GM21529 (cell line): Measurements from ENCODE around the gene KLK11.
"Not testable (repeated sequence)": the region's sequence is repeated elsewhere in the genome, so short reads cannot be mapped to it uniquely, and the experiment has no call there.

Source experiments
- ATAC-seq: cut with Tn5 transposase; IDR thresholded peaks from one replicate; pipeline ENCODE4 v1.9.1; 2021; ENCODE audit not compliant: unreplicated experiment

KLK11 gene

DNA sequence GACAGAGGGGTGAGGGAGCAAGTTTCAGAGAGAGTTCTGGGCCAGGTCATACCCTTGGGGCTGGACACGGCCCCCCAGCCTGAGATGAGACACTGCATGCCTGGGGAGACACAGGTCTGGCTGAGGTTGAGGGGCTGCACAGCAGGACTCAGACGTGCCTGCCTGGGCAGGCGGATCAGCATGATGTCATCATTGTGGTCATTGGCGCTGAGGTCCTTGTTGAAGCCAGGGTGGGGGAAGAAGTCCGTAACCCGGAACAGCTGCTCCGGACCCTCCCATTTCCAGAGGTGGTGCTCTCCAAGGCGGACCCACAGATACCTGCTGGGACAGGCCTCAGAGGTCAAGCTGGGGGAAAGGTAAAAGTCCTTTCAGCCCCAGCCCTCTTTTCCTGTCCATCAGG is 20.0 kb downstream of the KLK11 start:
- ATAC-seq = no peak

- ATAC-seq = no peak
Measured at GRCh38 chr19:51005248-51005647, 21.2 kb downstream of the KLK11 start.

- ATAC-seq = no peak
Measured at GRCh38 chr19:51003316-51003715, 23.1 kb downstream of the KLK11 start.

DNA sequence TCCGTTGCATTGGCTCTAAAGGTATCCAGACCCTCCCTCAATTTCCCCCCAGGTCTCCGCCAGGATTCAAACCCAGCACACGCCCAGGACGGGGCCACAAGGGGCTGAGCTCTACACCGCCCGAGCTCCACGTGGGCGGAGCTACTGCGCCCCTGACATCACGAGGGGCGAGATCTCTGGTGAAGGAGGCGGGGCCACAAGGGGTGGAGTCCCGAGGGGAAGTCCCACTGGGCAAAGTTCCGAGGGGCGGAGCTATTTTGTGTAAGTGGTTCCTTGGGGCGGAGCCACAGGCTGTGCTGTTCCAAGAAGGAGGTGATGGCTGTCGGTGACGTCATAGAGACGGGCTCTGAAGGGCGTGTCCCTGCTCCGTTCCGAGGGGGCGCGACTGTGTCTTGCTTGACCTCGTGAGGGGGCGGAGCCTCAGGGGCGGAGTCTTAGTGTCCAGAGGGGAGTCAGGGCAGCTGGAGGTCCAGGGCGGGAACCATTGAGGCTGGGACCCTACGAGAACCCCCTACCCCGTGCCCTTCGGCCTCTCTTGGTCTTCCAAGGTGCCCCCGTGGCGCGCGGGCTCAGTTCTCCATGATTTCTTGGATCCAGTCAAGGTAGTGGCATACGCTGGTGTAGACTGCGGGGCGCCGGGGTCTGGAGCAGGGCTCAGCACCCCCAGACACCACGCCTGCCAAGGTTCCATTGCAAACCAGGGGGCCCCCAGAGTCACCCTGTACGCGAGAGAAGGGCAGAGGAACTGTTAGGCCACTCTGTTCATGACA is 23.7 kb downstream of the KLK11 start:
- no peak for ATAC-seq

- ATAC-seq = no peak
Measured at GRCh38 chr19:51002089-51002532, 24.3 kb downstream of the KLK11 start.

- ATAC-seq = no peak
Measured at GRCh38 chr19:51001515-51001914, 24.9 kb downstream of the KLK11 start, which contains the start of gene KLK8. TSS of gene KLK8 (minus strand) at chr19:51001604. CDS start at chr19:51001167, 437 bp downstream.

DNA sequence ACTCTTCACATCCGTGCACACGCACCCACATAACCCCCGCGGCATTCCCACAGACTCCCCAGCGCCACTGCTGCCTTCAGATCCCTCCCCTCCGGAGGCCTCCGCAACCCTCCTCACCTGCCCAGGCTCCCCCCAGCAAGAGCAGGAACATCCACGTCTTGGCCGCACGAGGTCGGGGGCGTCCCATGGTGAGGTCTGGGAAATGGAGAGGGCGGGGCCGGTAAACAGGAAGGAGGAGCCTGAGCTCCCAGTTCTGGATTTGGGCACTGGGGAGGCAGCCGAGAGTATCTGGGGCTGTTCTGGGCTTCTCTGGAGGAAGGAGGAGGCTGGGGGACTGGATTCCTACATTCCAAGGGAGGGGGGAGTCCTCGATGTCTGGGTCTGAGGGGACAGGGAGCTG is 25.4 kb downstream of the KLK11 start:
- no peak for ATAC-seq

DNA sequence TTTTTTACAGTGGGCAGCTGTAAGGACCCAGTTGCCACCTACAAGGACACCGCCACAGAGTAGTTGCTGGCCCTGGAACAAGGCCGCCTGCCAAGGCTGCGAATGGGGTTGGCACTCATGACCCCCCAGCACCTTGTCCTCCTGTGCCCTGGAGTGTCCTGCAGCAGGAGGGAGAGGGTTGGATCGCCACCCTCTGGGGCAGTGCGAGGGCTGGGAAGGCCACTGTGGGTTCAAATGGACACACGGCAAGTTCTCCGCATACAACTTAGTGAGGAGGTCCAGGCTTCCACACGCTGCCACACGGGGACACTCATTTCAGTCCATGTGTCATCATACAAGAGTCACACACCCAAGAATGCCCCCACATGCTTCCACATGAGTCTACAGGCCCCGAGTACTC is 26.0 kb downstream of the KLK11 start:
- no peak for ATAC-seq

- no peak for ATAC-seq
Measured at GRCh38 chr19:50998686-50999085, 27.7 kb downstream of the KLK11 start.

DNA sequence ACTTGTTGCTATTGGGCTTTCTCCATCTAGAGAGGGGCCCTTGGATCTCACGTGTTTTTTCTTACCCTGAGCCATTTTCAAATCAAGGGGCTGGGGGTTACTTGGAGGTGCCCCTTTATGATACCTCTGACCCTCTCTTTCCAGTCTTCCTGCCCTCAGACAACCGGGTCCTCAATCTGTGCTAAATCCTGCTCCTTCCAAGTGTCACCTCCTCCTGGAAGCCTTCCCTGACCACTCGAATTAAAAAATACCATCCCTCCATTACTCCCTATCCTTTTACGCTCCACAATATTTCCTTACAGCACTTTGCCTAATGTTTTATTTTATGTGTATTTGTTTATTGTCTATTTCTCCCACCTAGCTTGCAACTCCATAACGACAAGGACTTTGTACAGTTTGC is 28.4 kb downstream of the KLK11 start:
- ATAC-seq = no peak

- ATAC-seq = no peak
Measured at GRCh38 chr19:50994129-50994528, 32.3 kb downstream of the KLK11 start.

GRCh38 chr19:50992666-50993035 is 33.8 kb downstream of the KLK11 start:
- no peak for ATAC-seq

- ATAC-seq = not testable (repeated sequence)
Measured at GRCh38 chr19:50984416-50984815, 42.0 kb downstream of the KLK11 start.

DNA sequence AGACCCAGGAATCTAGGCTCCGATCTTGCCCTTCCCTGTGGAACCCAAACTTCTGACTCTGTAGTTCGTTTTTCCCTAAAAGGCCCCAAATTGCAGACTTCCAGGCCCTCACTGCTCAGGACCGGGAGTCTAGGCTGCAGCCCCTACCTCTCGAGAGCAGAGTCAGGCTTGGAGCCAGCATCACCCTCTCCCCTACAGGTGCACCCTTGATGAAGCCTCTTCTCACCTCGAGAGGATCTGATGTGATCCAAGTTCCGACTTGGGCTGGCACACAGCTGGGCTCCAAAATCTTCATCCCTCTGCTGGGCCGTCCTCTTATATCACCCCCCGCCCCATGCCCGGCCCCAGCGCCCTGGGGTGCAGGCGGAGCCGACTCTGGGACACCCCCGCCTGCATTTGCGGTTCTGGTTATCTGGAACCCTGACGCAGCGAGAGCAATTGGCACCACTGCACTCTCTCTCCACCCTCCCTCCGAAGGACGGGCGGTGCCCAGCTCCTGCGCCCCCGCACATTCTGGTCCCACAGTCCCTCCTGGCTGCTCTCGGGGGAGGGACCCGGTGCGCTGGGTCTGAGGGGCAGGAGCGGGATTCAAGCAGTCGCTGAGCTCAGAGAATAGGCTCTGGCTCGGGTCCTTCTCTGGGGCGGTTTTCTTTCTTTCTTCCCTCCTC is 42.7 kb downstream of the KLK11 start, which contains the start of gene KLK7:
KLK7 (minus strand) TSS at position 293 of the 668 bp plus-strand sequence. CDS start 1,518 bp downstream, outside the sequence.
- no peak for ATAC-seq

- no peak for ATAC-seq
Measured at GRCh38 chr19:50982186-50982585, 44.2 kb downstream of the KLK11 start.

GRCh38 chr19:50981587-50982146 is 44.7 kb downstream of the KLK11 start:
- ATAC-seq = no peak

DNA sequence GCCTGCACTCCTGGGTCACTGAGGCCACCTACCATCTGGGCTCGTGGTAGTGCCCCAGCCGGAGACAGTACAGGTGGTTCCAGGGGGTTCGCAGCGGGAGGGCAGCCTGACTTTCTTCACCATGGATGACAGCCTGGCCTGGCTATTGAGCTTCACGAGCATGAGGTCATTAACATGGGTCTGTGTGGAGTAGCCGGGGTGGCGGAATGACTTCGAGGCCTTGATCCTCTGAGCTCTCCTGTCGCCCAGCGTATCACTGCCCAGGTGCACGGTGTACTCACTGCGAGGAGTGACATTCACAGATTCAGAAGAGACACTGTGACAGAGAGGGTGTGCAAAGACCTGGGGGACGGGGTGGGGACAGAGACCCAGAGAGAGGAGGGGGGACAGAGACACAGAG is 46.2 kb downstream of the KLK11 start:
- ATAC-seq = no peak

DNA sequence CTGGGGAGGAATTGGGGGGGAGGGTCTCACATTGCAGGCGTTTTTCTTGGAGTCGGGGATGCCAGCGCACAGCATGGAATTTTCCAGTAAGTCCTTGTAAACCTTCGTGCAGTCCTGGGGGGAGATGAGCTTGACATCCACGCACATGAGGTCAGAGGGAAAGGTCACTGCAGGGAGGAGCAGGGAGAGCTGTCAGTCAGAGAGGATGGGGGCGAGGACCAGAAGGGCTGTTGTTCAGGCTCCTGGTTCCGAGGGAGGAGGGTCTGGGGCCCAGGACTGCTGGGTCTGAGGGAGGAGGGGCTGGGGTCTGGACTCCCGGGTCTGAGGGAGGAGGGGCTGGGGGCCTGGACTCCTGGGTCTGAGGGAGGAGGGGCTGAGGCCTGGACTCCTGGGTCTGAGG is 46.7 kb downstream of the KLK11 start:
- ATAC-seq = no peak

- no peak for ATAC-seq
Measured at GRCh38 chr19:50978772-50979390, 47.5 kb downstream of the KLK11 start.

- ATAC-seq = no peak
Measured at GRCh38 chr19:50977626-50978025, 48.8 kb downstream of the KLK11 start.

DNA sequence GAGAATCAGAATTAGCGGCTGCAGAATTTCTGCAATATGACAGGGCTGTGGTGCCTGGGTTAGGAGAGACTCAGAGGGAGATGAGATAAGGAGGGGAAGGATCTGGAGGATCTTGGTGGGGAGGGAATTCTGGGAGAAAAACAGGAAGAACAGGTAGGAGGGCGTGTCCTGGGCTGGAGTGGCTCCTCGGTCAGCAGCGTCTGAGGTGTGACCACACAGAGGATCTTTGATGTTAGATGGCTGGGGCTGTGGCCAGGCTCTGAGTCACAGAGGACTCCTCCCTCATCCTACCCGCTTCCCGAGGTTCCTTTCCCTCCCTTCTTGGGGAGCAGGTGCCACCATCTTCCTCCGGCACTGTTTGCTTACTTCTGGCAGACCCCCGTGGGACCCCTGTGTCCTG is 50.6 kb downstream of the KLK11 start:
- ATAC-seq = no peak
